CD14-positive monocyte (primary cell): ENCODE results near the gene DNTT. TPM values are rescaled to one million over a fixed set of nuclear protein-coding genes. Genes with fewer than 3 reads are reported as not detected.

ENCODE experiments used
- DNase-seq, 3 donors: peaks; one replicate each; pipeline ENCODE4 v3.0.0-alpha.2; 2011 to 2022
- H2AFZ ChIP-seq: 2 replicates; pipeline ENCODE4 v1.6.0; 2012; ENCODE audit warnings: mild to moderate bottlenecking, low read depth, low read length, inconsistent platforms; ENCODE audit not compliant: insufficient read depth, poor library complexity, severe bottlenecking
- H3K27ac ChIP-seq, 2 donors: 1 replicate in 1 of 2; 2 replicates in 1 of 2; pipeline ENCODE4 v1.5.1; 2012 to 2013; ENCODE audit warnings: low read length in 2 of 2, control low read depth in 1 of 2, inconsistent platforms in 1 of 2, low read depth in 1 of 2, mild to moderate bottlenecking in 1 of 2
- H3K27me3 ChIP-seq, 2 donors: one replicate each; pipeline versions ENCODE4 v1.6.0 to v1.6.1; 2011 to 2013; ENCODE audit warnings: low read length in 2 of 2; ENCODE audit not compliant: control insufficient read depth in 2 of 2, insufficient read depth in 2 of 2
- H3K36me3 ChIP-seq, 2 donors: replicated peaks in 1 of 2; 1 replicate in 1 of 2; 2 replicates in 1 of 2; pipeline versions ENCODE4 v1.5.1 to v1.6.1; 2012 to 2013; ENCODE audit warnings: low read length in 2 of 2, control low read depth in 1 of 2, inconsistent platforms in 1 of 2, mild to moderate bottlenecking in 1 of 2; ENCODE audit not compliant: insufficient read depth in 2 of 2, control insufficient read depth in 1 of 2
- H3K4me1 ChIP-seq, 2 donors: 1 replicate in 1 of 2; 2 replicates in 1 of 2; pipeline versions ENCODE4 v1.5.1 to v1.6.1; 2012 to 2013; ENCODE audit warnings: low read length in 2 of 2, control low read depth in 1 of 2, inconsistent platforms in 1 of 2, mild to moderate bottlenecking in 1 of 2, moderate library complexity in 1 of 2; ENCODE audit not compliant: insufficient read depth in 2 of 2, control insufficient read depth in 1 of 2
- H3K4me2 ChIP-seq: replicated peaks from 2 replicates; pipeline ENCODE3; 2012; ENCODE audit warnings: low read length, moderate library complexity, mild to moderate bottlenecking; ENCODE audit not compliant: poor library complexity, severe bottlenecking; ENCODE audit errors: extremely low read depth
- H3K4me3 ChIP-seq, 3 experiments: fragments of 200-600 bp in 1 of 3; sonication (generic) in 1 of 3; replicated peaks in 1 of 3; 1 replicate in 2 of 3; 2 replicates in 1 of 3; pipeline ENCODE4 v1.5.1; 2011 to 2013; ENCODE audit warnings: low read length in 3 of 3, mild to moderate bottlenecking in 3 of 3, control low read depth in 2 of 3, low read depth in 2 of 3, inconsistent platforms in 1 of 3, moderate library complexity in 1 of 3
- H3K79me2 ChIP-seq: 2 replicates; pipeline ENCODE4 v1.6.0; 2012; ENCODE audit warnings: mild to moderate bottlenecking, control low read depth, inconsistent platforms, low read length, moderate library complexity; ENCODE audit not compliant: insufficient read depth
- H3K9ac ChIP-seq: 2 replicates; pipeline ENCODE4 v1.6.0; 2017; ENCODE audit warnings: low read length, mild to moderate bottlenecking; ENCODE audit not compliant: insufficient read depth, poor library complexity, severe bottlenecking
- H3K9me3 ChIP-seq, 2 donors: replicated peaks in 1 of 2; 1 replicate in 1 of 2; 2 replicates in 1 of 2; pipeline versions ENCODE4 v1.5.1 to v1.6.1; 2012 to 2013; ENCODE audit warnings: low read length in 2 of 2, control low read depth in 1 of 2; ENCODE audit not compliant: control insufficient read depth in 1 of 2, insufficient read depth in 1 of 2
- H4K20me1 ChIP-seq: 2 replicates; pipeline ENCODE4 v1.6.0; 2012; ENCODE audit warnings: mild to moderate bottlenecking, low read length, control low read depth, moderate library complexity; ENCODE audit not compliant: insufficient read depth
- H3K27ac Mint-ChIP-seq, 7 donors: one replicate each; pipeline ENCODE4 v1.8.0; 2020; ENCODE audit warnings: mild to moderate bottlenecking in 7 of 7, mixed read lengths in 7 of 7, moderate library complexity in 6 of 7, inconsistent platforms in 2 of 7
- H3K27me3 Mint-ChIP-seq, 3 donors: one replicate each; pipeline ENCODE4 v1.8.0; 2021 to 2022; ENCODE audit warnings: low read depth in 3 of 3, mild to moderate bottlenecking in 3 of 3, mixed read lengths in 3 of 3, moderate library complexity in 3 of 3, inconsistent platforms in 1 of 3
- H3K36me3 Mint-ChIP-seq, 2 donors: one replicate each; pipeline ENCODE4 v1.8.0; 2020; ENCODE audit warnings: mixed read lengths in 2 of 2, inconsistent platforms in 1 of 2, mild to moderate bottlenecking in 1 of 2
- H3K4me1 Mint-ChIP-seq: one replicate; pipeline ENCODE4 v1.8.0; 2020; ENCODE audit warnings: mild to moderate bottlenecking, mixed read lengths
- H3K4me3 Mint-ChIP-seq, 2 donors: one replicate each; pipeline ENCODE4 v1.8.0; 2020; ENCODE audit warnings: mild to moderate bottlenecking in 2 of 2, mixed read lengths in 2 of 2, moderate library complexity in 1 of 2
- H3K9me3 Mint-ChIP-seq, 7 donors: one replicate each; pipeline ENCODE4 v1.8.0; 2020 to 2022; ENCODE audit warnings: mixed read lengths in 7 of 7, mild to moderate bottlenecking in 6 of 7, moderate library complexity in 6 of 7, inconsistent platforms in 2 of 7
- WGBS: methylation state at CpG from one replicate; pipeline ENCODE4 v1.1.5; 2013; ENCODE audit warnings: missing lambda C conversion rate; ENCODE audit not compliant: insufficient coverage; 5-methylcytosine and 5-hydroxymethylcytosine counted together
- intact Hi-C, 2 donors: fragments of 100-400 bp; cut with micrococcal nuclease; formaldehyde crosslinking; loops; one replicate each; pipeline versions ENCODE4 v1.15.0 to v1.15.1; 2023
- polyA plus RNA-seq, 3 donors: library from polyadenylated mRNA; depleted of rRNA in 1 of 3; unstranded in 2 of 3; stranded (reverse) in 1 of 3; fragments of 300-500 nt in 2 of 3; fragments of >200 nt in 1 of 3; fragmentation: Illumina TruSeq in 2 of 3; gene quantifications; 1 replicate in 2 of 3; 2 replicates in 1 of 3; pipeline ENCODE4 v1.2.3, GENCODE V29; 2012 to 2021
- TF ChIP-seq, protein P1 (sequence below): fragments of 200-600 bp; IDR thresholded peaks from one replicate; pipeline ENCODE4 v1.8.0; 2022; ENCODE audit warnings: antibody characterized with exemption, mild to moderate bottlenecking

Gene DNTT
- polyA plus RNA-seq, 3 donors: not detected

DNA sequence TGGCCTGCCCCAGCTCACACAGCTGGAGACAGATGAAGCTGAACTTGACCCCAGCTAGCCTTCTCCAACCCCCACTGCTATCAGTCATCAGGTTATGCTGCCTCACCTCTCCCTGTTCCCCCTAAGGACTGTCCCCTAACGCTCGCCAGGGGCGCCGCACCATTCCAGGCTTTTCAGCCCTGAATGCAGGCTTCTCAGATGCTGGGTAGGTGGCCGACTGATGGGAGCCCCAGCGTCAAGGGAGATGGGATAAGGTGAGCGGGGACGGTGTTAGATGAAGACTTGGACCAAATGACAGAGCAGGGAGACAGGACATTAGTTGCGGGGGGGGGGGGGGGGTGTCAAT is 70.4 kb downstream of the DNTT start:
- Mint-ChIP-seq H3K9me3 (peaks cover 0 to 2% (median 0%) of the 10 kb centered on the region in 7 donors), H3K4me1 (peaks cover 19% of the 10 kb centered on the region), H3K36me3 (no peaks in the 10 kb centered on the region), H3K27ac (no peak overlapping the region), H3K27me3 (peaks cover 16 to 22% (median 19%) of the 10 kb centered on the region in 3 donors), H3K4me3 (peak overlapping the region in 1 of 2 donors; percentile 89)
- Histone ChIP-seq H3K4me2 (peak overlapping the region; percentile 77), H2AFZ (peak overlapping the region; percentile 85), H3K36me3 (no peaks in the 10 kb centered on the region), H3K79me2 (no peaks in the 10 kb centered on the region), H3K9me3 (no peaks in the 10 kb centered on the region), H3K9ac (no peak overlapping the region), H4K20me1 (no peaks in the 10 kb centered on the region), H3K4me1 (peaks cover 8 to 13% of the 10 kb centered on the region in 2 donors), H3K27ac (no peak overlapping the region), H3K4me3 (peak overlapping the region in 2 of 3 experiments; percentile 23 to 73), H3K27me3 (peaks cover 0 to 5% of the 10 kb centered on the region in 2 donors)
- intact Hi-C loops: loop anchor here (2.0 to 10.0 kb wide), 2 partner anchors 138 to 210 kb away; partner anchors contain the start of genes TLL2 (in 1 of the 2) and TM9SF3 (in 1 of the 2)
- no peak for DNase-seq
- TF ChIP-seq, protein P1, sequence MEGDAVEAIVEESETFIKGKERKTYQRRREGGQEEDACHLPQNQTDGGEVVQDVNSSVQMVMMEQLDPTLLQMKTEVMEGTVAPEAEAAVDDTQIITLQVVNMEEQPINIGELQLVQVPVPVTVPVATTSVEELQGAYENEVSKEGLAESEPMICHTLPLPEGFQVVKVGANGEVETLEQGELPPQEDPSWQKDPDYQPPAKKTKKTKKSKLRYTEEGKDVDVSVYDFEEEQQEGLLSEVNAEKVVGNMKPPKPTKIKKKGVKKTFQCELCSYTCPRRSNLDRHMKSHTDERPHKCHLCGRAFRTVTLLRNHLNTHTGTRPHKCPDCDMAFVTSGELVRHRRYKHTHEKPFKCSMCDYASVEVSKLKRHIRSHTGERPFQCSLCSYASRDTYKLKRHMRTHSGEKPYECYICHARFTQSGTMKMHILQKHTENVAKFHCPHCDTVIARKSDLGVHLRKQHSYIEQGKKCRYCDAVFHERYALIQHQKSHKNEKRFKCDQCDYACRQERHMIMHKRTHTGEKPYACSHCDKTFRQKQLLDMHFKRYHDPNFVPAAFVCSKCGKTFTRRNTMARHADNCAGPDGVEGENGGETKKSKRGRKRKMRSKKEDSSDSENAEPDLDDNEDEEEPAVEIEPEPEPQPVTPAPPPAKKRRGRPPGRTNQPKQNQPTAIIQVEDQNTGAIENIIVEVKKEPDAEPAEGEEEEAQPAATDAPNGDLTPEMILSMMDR: no peak
- 19% methylated on average over 4 of the region's 9 CpGs for WGBS

DNA sequence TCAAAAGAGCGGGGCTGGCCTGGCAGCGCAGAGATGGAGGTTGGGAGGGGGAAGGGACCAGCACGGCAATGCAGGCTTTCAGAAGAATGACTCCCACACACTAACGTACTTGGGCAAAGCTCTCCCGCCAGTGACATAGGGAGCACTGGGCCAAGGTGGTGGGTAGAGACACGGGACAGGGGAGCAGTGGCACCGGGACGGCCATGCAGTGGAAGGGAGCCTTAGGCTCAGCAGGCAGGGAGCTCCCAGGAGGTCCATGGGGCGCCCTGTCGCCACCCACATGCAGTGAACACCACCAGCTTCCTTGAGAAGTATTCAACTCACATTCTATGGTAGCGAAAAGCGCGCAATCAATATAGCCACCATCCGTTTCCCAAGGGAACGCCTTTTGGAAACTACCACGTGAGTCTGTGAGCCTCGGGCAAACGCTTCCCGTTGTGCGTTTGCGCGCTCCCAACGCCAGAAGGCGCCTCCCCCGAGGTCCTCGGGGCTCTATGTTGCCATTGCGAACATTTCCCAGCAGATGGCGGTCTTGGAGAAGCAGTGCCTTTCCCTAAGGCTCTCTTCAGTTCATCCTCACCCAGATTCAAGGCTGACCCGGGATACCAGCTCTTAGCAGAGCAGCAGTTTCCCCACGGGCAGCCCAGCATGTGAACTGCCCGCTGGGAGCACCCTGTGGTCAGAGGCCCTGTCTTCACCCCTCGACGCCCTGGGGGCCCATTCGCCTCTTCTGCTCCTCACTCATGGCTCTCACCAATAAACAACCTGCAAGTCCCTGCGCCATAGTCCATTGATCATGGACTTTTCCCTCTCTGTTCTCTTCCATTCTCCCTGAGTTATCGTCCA is 71.0 kb downstream of the DNTT start:
- no peaks in the 10 kb centered on the region for H3K79me2 ChIP-seq
- Mint-ChIP-seq H3K27me3 (peaks cover 16 to 22% (median 19%) of the 10 kb centered on the region in 3 donors), H3K4me1 (peaks cover 25% of the 10 kb centered on the region), H3K9me3 (peaks cover 0 to 4% (median 0%) of the 10 kb centered on the region in 7 donors), H3K27ac (peak overlapping the region in 1 of 7 donors; percentile 58), H3K36me3 (no peaks in the 10 kb centered on the region), H3K4me3 (peak overlapping the region; percentile 62 to 89)
- H3K27ac ChIP-seq: no peak overlapping the region
- H2AFZ ChIP-seq: peak overlapping the region; percentile 85
- H3K4me3 ChIP-seq: peak overlapping the region; percentile 21 to 73 (median 23)
- H4K20me1 ChIP-seq: no peaks in the 10 kb centered on the region
- H3K4me1 ChIP-seq: peaks cover 14 to 19% of the 10 kb centered on the region in 2 donors
- H3K27me3 ChIP-seq: peaks cover 0 to 5% of the 10 kb centered on the region in 2 donors
- peak; percentile 74 to 86 (median 82) for DNase-seq
- 9% methylated on average over 32 of the region's 36 CpGs for WGBS
- intact Hi-C loops: loop anchor here (2.0 to 10.0 kb wide), 3 partner anchors 137 to 210 kb away; partner anchors contain the start of genes TLL2 (in 2 of the 2) and TM9SF3 (in 1 of the 2)
- no peaks in the 10 kb centered on the region for H3K9me3 ChIP-seq
- no peaks in the 10 kb centered on the region for H3K36me3 ChIP-seq
- TF ChIP-seq, protein P1: peak; percentile 99
- H3K4me2 ChIP-seq: peak overlapping the region; percentile 77
- H3K9ac ChIP-seq: no peak overlapping the region
